HepG2 (cell line): ENCODE results near the gene PPP1R18. TPM values are rescaled to one million over a fixed set of nuclear protein-coding genes. Genes with fewer than 3 reads are reported as not detected.

ENCODE experiments used
- AGO2 ChIP-seq: fragments of 200-400 bp; formaldehyde crosslinking; optimal IDR thresholded peaks from 2 replicates; pipeline ENCODE3; 2017; ENCODE audit warnings: mild to moderate bottlenecking, low read depth, low read length, moderate library complexity
- BCL6 ChIP-seq: IDR thresholded peaks from 2 replicates; pipeline ENCODE4 v1.6.1; 2016; ENCODE audit warnings: missing genetic modification reagents, missing compliant biosample characterization
- MEIS2 ChIP-seq: sonication (generic); formaldehyde crosslinking; IDR thresholded peaks from 2 replicates; pipeline ENCODE4 v1.9.0; 2021; ENCODE audit warnings: mild to moderate bottlenecking, missing genetic modification reagents
- NAIF1 ChIP-seq: sonication (generic); formaldehyde crosslinking; IDR thresholded peaks from 2 replicates; pipeline ENCODE4 v1.5.0; 2020; ENCODE audit warnings: mild to moderate bottlenecking, missing genetic modification reagents, borderline replicate concordance
- STAG1 ChIP-seq: sonication (generic); formaldehyde crosslinking; IDR thresholded peaks from 2 replicates; pipeline ENCODE4 v1.4.0; 2020; ENCODE audit warnings: missing genetic modification reagents
- ZNF264 ChIP-seq: sonication (generic); formaldehyde crosslinking; IDR thresholded peaks from 2 replicates; pipeline ENCODE4 v1.4.0; 2020; ENCODE audit warnings: missing genetic modification reagents
- ZNF678 ChIP-seq: sonication (generic); formaldehyde crosslinking; IDR thresholded peaks from 2 replicates; pipeline ENCODE4 v1.4.0; 2020; ENCODE audit warnings: mild to moderate bottlenecking, missing genetic modification reagents
- polyA plus RNA-seq, 8 experiments: library from polyadenylated mRNA; depleted of rRNA in 3 of 8; stranded (reverse) in 7 of 8; unstranded in 1 of 8; fragments of >200 nt; fragmentation: Illumina TruSeq in 4 of 8; extraction: Trizol in 4 of 8; gene quantifications; 2 replicates each; pipeline versions ENCODE4 v1.2.1 to v1.2.3, GENCODE V29; 2011 to 2016; ENCODE audit warnings: low read depth in 4 of 8, missing spikeins in 1 of 8, mixed read lengths in 1 of 8; ENCODE audit not compliant: insufficient read depth in 1 of 8
- total RNA-seq, 5 experiments: library from RNA; depleted of rRNA; stranded (reverse); fragments of >200 nt; fragmentation: Illumina TruSeq; extraction: Trizol; gene quantifications; 2 replicates each; pipeline ENCODE4 v1.2.3, GENCODE V29; 2016; ENCODE audit warnings: low read depth in 1 of 5
- TF ChIP-seq, protein P1 (sequence below), 2 experiments: fragments of 450-650 bp in 1 of 2; sonication (generic) in 1 of 2; formaldehyde crosslinking in 1 of 2; IDR thresholded peaks; 2 replicates each; pipeline versions ENCODE4 v1.6.1 to v1.8.0; 2016 to 2022; ENCODE audit warnings: antibody characterized with exemption in 1 of 2, mild to moderate bottlenecking in 1 of 2, missing genetic modification reagents in 1 of 2
- TF ChIP-seq, protein P2 (sequence below): sonication (generic); formaldehyde crosslinking; IDR thresholded peaks from 2 replicates; pipeline ENCODE4 v1.9.0; 2021; ENCODE audit warnings: missing genetic modification reagents, borderline replicate concordance
- TF ChIP-seq, protein P3 (sequence below): sonication (generic); formaldehyde crosslinking; IDR thresholded peaks from 2 replicates; pipeline ENCODE4 v1.4.0; 2020; ENCODE audit warnings: missing genetic modification reagents
- TF ChIP-seq, protein P4 (sequence below): sonication (generic); formaldehyde crosslinking; IDR thresholded peaks from 2 replicates; pipeline ENCODE4 v1.4.0; 2020; ENCODE audit warnings: low read depth, mild to moderate bottlenecking, missing genetic modification reagents

PPP1R18 gene
- total and polyA plus RNA-seq, 2 of the 13 experiments (the other 11 are each of a cell fraction or from before 2014, with no cell fraction given): 4.9 to 9.2 TPM

DNA sequence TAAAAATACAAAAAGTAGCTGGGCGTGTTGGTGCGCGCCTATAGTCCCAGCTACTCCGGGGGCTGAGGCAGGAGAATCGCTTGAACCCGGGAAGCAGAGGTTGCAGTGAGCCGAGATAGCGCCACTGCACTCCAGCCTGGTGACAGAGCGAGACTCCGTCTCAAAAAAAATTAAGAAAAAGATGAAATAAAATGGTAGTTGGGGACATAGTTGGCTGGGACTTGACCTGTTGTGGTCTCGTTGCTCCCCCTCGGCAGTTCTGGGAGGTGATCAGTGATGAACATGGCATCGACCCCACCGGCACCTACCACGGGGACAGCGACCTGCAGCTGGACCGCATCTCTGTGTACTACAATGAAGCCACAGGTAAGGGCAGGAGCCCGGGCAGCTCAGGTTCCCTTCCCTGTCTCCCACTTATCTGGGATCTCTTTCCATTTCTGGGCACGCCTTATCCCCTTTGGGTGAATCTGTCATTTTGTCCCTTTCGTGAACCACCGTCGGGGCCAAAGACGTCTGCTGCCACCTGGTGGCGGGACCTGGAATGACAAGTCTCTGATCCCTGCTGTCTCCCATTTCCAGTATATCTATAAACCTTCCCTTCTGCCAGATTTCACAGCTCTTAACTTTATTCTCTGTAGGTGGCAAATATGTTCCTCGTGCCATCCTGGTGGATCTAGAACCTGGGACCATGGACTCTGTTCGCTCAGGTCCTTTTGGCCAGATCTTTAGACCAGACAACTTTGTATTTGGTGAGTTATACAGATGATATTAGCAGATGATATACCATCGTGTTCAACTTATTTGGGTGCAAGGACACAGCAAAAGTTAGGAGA lies 36.1 kb upstream of the PPP1R18 start (continued):
- TF ChIP-seq, protein P1, sequence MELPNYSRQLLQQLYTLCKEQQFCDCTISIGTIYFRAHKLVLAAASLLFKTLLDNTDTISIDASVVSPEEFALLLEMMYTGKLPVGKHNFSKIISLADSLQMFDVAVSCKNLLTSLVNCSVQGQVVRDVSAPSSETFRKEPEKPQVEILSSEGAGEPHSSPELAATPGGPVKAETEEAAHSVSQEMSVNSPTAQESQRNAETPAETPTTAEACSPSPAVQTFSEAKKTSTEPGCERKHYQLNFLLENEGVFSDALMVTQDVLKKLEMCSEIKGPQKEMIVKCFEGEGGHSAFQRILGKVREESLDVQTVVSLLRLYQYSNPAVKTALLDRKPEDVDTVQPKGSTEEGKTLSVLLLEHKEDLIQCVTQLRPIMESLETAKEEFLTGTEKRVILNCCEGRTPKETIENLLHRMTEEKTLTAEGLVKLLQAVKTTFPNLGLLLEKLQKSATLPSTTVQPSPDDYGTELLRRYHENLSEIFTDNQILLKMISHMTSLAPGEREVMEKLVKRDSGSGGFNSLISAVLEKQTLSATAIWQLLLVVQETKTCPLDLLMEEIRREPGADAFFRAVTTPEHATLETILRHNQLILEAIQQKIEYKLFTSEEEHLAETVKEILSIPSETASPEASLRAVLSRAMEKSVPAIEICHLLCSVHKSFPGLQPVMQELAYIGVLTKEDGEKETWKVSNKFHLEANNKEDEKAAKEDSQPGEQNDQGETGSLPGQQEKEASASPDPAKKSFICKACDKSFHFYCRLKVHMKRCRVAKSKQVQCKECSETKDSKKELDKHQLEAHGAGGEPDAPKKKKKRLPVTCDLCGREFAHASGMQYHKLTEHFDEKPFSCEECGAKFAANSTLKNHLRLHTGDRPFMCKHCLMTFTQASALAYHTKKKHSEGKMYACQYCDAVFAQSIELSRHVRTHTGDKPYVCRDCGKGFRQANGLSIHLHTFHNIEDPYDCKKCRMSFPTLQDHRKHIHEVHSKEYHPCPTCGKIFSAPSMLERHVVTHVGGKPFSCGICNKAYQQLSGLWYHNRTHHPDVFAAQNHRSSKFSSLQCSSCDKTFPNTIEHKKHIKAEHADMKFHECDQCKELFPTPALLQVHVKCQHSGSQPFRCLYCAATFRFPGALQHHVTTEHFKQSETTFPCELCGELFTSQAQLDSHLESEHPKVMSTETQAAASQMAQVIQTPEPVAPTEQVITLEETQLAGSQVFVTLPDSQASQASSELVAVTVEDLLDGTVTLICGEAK (IDR thresholded peaks at IDR 0.05): no peak
- TF ChIP-seq, protein P1 (CRISPR knock-in tag; IDR thresholded peaks at IDR 0.05): no peak
- TF ChIP-seq, protein P2, sequence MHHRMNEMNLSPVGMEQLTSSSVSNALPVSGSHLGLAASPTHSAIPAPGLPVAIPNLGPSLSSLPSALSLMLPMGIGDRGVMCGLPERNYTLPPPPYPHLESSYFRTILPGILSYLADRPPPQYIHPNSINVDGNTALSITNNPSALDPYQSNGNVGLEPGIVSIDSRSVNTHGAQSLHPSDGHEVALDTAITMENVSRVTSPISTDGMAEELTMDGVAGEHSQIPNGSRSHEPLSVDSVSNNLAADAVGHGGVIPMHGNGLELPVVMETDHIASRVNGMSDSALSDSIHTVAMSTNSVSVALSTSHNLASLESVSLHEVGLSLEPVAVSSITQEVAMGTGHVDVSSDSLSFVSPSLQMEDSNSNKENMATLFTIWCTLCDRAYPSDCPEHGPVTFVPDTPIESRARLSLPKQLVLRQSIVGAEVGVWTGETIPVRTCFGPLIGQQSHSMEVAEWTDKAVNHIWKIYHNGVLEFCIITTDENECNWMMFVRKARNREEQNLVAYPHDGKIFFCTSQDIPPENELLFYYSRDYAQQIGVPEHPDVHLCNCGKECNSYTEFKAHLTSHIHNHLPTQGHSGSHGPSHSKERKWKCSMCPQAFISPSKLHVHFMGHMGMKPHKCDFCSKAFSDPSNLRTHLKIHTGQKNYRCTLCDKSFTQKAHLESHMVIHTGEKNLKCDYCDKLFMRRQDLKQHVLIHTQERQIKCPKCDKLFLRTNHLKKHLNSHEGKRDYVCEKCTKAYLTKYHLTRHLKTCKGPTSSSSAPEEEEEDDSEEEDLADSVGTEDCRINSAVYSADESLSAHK (CRISPR knock-in tag): no peak
- no peak for TF ChIP-seq AGO2
- TF ChIP-seq, protein P3, sequence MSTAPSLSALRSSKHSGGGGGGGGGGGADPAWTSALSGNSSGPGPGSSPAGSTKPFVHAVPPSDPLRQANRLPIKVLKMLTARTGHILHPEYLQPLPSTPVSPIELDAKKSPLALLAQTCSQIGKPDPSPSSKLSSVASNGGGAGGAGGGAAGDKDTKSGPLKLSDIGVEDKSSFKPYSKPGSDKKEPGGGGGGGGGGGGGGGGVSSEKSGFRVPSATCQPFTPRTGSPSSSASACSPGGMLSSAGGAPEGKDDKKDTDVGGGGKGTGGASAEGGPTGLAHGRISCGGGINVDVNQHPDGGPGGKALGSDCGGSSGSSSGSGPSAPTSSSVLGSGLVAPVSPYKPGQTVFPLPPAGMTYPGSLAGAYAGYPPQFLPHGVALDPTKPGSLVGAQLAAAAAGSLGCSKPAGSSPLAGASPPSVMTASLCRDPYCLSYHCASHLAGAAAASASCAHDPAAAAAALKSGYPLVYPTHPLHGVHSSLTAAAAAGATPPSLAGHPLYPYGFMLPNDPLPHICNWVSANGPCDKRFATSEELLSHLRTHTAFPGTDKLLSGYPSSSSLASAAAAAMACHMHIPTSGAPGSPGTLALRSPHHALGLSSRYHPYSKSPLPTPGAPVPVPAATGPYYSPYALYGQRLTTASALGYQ: no peak
- TF ChIP-seq STAG1 (CRISPR knock-in tag): peak; percentile 89
- no peak for TF ChIP-seq MEIS2 (CRISPR knock-in tag)
- no peak for TF ChIP-seq ZNF264
- TF ChIP-seq ZNF678 (CRISPR knock-in tag): no peak
- TF ChIP-seq, protein P4, sequence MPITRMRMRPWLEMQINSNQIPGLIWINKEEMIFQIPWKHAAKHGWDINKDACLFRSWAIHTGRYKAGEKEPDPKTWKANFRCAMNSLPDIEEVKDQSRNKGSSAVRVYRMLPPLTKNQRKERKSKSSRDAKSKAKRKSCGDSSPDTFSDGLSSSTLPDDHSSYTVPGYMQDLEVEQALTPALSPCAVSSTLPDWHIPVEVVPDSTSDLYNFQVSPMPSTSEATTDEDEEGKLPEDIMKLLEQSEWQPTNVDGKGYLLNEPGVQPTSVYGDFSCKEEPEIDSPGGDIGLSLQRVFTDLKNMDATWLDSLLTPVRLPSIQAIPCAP: no peak
- TF ChIP-seq NAIF1 (CRISPR knock-in tag): 0 out of 2 replicates have a peak, but pooled peaks have one; percentile 40
- TF ChIP-seq BCL6 (CRISPR knock-in tag): 0 out of 2 replicates have a peak, but pooled peaks have one; percentile 32
